Stimulated activated CD8-positive, alpha-beta memory T cell treated with anti-CD3 and anti-CD28 coated beads, Interleukin-7, amount 100 ng/mL, for 1 hour (primary cell): Measurements from ENCODE around the gene C17orf50.

ENCODE experiments used
- DNase-seq, 2 donors: peaks; one replicate each; pipeline ENCODE4 v3.0.0-alpha.2; 2020; ENCODE audit warnings: low read depth in 2 of 2

Gene C17orf50

GRCh38 chr17:35788477-35789368, 28.0 kb downstream of the C17orf50 start:
- no peak for DNase-seq

DNA sequence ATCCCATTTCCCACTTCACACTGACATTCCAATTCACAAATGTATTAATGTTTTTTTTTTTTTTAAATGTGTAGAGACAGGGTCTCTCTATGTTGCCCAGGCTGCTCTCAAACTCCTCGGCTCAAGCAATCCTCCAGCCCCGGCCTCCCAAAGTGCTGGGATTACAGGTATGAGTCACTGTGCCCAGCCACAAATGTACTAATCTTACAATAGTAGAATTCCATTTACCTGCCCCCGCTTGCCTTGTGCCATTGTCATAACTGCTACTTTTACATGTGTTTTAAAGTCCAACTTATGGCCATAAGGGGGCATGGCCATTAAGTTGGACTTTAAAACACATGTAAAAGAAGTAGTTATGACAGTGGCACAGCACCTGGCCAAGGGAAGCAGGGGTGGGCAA, 30.2 kb downstream of the C17orf50 start:
- no peak for DNase-seq

DNA sequence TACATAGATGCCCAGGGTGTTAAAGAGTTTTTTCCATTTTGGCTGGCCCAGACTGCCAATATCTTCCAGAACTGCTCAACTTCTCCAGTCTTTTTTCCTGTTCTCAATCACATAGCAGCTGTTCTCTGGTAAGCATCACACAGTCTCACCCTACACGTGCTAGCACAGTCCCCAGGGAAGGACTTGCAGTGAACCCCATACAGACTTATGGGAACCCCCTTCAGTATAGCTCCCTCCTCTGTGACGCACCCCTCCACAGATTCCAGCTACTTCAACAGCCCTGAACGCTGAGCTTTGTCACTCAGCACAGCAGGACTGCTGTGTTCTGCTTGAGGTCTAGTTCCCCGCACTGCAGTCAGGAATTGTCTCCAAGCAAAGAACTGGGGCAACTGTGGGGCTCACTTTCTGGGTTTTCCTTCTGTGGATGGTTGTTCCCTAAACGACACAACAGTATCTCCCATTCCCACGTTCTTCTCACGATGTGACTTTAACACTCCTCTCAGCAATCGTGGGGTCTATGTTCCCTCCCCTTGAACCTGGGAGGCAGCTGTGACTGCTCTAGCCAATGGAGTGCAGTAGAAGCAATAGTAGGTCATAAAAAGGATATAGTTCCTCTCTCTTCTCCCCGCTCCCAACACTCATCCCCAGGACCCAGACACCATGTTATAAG, 31.1 kb downstream of the C17orf50 start:
- DNase-seq: no peak

DNA sequence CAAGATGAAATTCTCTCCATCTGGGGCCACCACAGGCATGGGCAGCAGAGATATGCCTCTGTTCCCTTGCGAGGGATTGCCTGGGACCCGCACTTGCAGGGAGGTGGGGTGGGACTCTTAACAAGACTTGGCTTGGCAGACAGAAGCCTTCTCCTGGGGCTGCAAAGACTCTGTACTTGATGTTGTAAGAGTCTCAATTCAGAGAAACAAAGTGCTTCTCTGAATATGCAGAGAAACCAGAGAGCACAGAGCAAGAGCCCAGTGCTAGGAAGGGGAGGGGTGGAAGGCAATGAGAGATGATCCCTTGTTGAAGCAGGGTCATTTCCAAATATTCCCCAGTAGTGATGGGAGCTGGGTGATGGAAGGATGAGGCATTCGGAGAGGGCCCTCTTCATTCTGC, 32.6 kb downstream of the C17orf50 start:
- DNase-seq: no peak

GRCh38 chr17:35795007-35795870, 34.6 kb downstream of the C17orf50 start, which contains the start of gene MMP28:
Gene MMP28 (minus strand): TSS chr17:35795641. CDS start chr17:35795377, 264 bp downstream.
- no peak for DNase-seq

- no peak for DNase-seq
Measured at GRCh38 chr17:35795871-35796265, 35.2 kb downstream of the C17orf50 start.

DNA sequence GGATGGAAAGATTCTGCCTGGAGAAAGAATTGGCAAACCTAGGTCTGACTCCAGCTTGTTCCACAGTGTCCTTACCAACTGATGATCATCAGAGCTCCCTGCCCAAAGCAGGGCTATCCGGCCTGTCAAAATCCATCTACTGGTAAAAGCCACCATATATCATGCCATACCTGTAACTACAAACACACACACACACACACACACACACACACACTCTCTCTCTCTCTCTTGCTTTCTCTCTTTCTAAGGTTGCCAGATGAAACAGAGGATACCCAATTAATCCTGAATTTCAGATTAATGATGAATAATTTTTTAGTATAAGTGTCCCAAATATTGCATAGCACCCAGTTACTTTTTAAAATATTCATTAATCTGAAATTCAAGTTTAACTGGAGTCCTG, 36.3 kb downstream of the C17orf50 start:
- no peak for DNase-seq

GRCh38 chr17:35797370-35797769, 36.7 kb downstream of the C17orf50 start:
- DNase-seq: no peak

DNA sequence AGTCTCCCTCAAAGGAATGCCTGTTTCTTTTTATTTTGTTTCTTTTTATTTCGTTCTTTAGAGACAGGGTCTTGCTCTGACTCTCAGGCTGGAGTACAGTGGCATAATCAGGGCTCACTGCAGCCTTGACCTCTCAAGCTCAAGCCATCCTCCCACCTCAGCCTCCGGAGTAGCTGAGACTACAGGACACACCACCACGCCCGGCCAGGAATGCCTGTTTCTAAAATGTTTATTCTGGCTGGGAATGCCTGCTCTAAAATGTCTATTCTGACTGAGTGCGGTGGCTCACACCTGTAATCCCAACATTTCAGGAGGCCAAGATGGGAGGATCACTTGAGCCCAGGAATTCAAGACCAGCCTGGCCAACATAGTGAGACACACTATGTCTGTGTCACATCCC, 37.2 kb downstream of the C17orf50 start:
- no peak for DNase-seq

DNA sequence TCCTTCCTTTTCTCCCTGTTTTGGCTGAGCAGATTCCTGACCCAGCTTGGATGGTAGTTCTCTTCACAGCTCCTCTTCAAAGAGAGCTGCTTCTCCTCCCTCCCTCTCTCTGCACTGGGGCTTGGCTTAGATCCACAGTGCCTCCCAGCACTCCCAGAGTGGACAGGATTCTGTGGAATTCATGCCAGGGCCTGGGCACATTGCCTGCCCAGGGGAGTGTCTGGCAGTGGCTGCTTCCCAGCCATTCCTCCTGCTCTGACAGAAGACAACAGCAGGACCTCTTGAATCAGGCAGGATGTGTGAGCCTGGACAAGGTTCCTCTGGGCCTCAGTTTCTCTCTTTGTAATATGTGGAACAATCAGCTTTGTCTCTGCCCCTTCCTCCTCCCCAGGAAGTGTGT, 39.3 kb downstream of the C17orf50 start:
- DNase-seq: no peak

GRCh38 chr17:35801583-35802224, 41.0 kb downstream of the C17orf50 start:
- DNase-seq: no peak

DNA sequence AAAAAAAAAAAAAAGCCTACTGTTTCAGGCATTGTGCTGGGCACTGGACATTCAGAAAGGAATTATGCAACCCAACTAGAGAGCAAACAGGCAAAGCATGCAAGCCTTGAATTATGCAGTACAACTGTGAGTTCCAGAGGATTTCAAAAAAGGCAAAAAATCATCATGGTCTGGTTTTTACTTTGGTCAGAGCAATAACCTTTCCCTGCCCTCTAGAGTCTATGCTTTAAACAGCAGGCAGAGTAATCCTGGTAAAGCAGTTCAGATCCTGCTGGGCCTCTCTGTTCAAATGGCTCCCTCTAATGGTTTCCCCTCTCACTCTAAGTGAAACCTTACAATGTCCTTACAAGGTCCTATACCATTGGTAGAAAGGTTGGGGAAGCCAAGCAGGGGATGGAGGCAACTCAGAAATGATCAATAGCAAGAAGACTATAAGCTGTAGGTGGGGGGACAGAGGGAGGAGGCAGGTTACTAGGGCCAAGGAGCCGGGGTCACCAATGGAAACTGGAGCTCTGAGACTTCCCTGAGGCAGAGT, 44.0 kb downstream of the C17orf50 start:
- DNase-seq: no peak

DNA sequence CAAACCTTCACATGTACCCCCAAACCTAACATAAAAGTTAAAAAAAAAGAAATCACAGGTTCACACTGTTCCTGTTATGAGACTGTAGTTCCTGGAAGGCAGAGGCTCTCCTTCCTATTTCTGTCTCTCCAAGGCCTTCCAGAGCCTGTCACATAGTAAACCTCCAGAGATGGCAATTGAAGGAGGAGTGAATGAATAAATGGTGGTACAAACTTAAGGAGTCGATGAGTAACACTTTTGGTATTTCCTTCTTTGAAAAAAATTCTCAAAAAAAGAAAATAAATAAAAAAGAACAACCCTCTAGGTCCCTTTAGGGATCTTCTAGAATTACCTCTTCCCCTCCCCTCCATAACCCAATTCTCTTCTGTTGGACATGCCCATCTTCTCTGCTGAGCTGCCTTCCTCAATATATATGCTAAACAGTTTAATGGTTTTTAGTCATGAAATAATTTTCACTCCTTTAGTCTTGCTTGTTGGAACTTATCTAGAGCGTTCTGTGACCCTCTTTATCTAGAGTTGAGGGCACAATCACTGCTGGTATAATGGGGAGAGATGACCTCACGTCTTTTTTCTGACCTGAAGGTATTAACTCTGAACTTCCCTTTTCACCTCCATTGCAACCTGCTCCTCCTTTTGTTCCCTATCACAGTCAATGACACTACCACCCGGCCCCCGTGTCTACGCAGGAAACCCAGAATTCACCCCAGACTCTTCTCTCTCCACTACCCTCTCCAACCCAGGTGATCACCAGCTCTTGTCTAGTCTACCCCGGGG, 46.9 kb downstream of the C17orf50 start:
- no peak for DNase-seq

DNA sequence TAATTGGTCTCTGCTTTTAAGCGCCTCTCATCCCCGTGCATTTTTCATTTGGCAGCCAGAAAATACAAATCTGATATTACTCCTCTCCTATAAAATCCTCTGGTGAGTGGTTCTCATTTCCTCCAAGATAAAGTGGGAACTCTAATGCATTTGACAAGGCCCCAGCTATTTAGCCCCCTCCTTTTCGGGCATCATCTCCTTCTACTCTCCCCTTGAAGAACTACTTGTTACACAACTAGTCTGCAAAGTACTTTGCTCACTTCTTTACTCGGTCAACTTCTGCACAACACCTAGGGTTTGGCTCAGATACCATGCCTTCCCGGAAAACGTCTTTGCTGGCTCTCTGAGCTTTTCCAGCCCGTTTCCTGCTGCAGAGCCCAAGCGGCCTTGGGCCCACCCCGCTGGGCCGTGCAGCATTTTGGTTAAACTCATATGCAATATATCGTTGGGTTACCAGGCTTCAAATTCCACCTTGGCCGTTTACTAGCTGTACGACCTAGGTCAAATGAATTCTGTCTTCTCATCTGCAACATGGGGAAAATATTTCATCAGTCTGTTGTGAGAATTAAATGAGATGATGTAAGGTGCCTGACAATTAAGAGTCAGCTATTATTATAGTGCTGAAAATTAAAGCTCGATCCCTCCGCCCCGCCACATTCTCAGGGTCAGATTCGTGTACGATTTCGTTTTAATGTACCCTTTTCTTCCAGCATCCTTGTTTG, 47.7 kb downstream of the C17orf50 start:
- no peak for DNase-seq

- peak; percentile 89 to 90 for DNase-seq
Measured at GRCh38 chr17:35808962-35809854, 48.5 kb downstream of the C17orf50 start, which contains the start of gene TAF15. Gene TAF15 (plus strand): TSS chr17:35809484. CDS start chr17:35809570, 86 bp downstream.

GRCh38 chr17:35809855-35810461, 49.3 kb downstream of the C17orf50 start:
- no peak for DNase-seq

DNA sequence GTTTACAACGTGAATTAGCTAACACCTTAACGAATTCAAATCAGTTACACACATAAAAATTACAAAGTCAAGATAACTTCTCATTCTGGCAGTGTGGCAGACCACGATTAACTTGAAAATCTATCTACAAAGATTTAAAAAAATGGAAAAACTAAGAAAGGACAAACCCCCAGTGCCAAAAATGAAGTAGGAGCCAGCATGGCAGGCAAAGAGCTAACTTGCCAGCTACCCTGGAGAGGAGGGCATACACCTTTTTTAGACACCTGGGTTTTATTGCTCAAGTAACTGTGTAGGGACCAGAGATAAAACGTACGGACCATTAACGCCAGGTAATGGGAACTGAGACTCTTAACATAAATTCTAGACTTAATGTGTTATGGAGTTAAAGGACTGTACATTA, 51.1 kb downstream of the C17orf50 start:
- DNase-seq: no peak

DNA sequence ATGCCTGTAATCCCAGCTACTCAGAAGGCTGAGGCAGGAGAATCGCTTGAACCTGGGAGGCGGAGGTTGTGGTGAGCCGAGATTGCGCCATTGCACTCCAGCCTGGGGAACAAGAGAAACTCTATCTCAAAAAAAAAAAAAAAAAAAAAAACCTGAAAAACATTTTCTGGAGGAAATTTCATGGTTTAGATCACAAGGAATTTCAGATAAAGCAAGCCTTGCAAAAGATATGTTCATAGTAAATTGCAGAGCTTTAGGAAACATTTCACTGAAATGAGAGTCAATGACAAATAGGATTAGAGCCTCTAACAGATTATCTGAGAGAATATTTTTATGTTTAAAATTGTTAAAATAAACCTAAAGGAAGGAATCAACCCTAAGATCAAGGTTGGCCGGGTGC, 51.8 kb downstream of the C17orf50 start:
- DNase-seq: no peak
